GM21825 (cell line): ENCODE results near the gene NUBPL.
"Not testable (repeated sequence)": the region's sequence is repeated elsewhere in the genome, so short reads cannot be mapped to it uniquely, and the experiment has no call there.

Source experiments
- ATAC-seq: cut with Tn5 transposase; IDR thresholded peaks from one replicate; pipeline ENCODE4 v1.9.1; 2021; ENCODE audit warnings: mild to moderate bottlenecking, moderate library complexity; ENCODE audit not compliant: unreplicated experiment

Gene NUBPL

GRCh38 chr14:31668348-31668747 is 107.1 kb downstream of the NUBPL start:
- ATAC-seq, result no peak

GRCh38 chr14:31672709-31673108 is 111.5 kb downstream of the NUBPL start:
- no peak for ATAC-seq

GRCh38 chr14:31677052-31677451 is 115.8 kb downstream of the NUBPL start:
- no peak for ATAC-seq

- no peak for ATAC-seq
These were observed 116.4 kb downstream of the NUBPL start for GRCh38 chr14:31677630-31678029.

GRCh38 chr14:31678421-31679249 is 117.4 kb downstream of the NUBPL start:
- ATAC-seq, result no peak

- ATAC-seq, result no peak
These were observed 121.6 kb downstream of the NUBPL start for GRCh38 chr14:31682768-31683167.

- no peak for ATAC-seq
These were observed 126.5 kb downstream of the NUBPL start for GRCh38 chr14:31687726-31688125.

- no peak for ATAC-seq
These were observed 128.9 kb downstream of the NUBPL start for GRCh38 chr14:31690056-31690455.

GRCh38 chr14:31692376-31692781 is 131.2 kb downstream of the NUBPL start:
- no peak for ATAC-seq

- ATAC-seq, result no peak
These were observed 135.2 kb downstream of the NUBPL start for GRCh38 chr14:31696378-31696777.

GRCh38 chr14:31699809-31700208 is 138.6 kb downstream of the NUBPL start:
- no peak for ATAC-seq

GRCh38 chr14:31700282-31701074 is 139.3 kb downstream of the NUBPL start:
- no peak for ATAC-seq

GRCh38 chr14:31702130-31702529 is 140.9 kb downstream of the NUBPL start:
- no peak for ATAC-seq

- ATAC-seq, result no peak
These were observed 141.9 kb downstream of the NUBPL start for GRCh38 chr14:31703056-31703455.

GRCh38 chr14:31705731-31706130 is 144.5 kb downstream of the NUBPL start:
- no peak for ATAC-seq

- ATAC-seq, result not testable (repeated sequence)
These were observed 147.5 kb downstream of the NUBPL start for GRCh38 chr14:31708661-31709060.

- ATAC-seq, result no peak
These were observed 151.3 kb downstream of the NUBPL start for GRCh38 chr14:31712244-31713127.

GRCh38 chr14:31716208-31716607 is 155.0 kb downstream of the NUBPL start:
- no peak for ATAC-seq

GRCh38 chr14:31717294-31718085 is 156.3 kb downstream of the NUBPL start:
- ATAC-seq, result no peak

- ATAC-seq, result no peak
These were observed 157.4 kb downstream of the NUBPL start for GRCh38 chr14:31718585-31718984.
